ENCODE results near the gene ICA1. TPM values are rescaled to one million over a fixed set of nuclear protein-coding genes. Genes with fewer than 3 reads are reported as not detected.

Gene ICA1
- total and polyA plus RNA-seq, 2 of the 13 experiments (the other 11 are each of a cell fraction or from before 2014, with no cell fraction given): 0.29 TPM; not detected in 1

- TF ChIP-seq ZNF644 (CRISPR knock-in tag; IDR thresholded peaks at IDR 0.05; ENCODE audit: low read depth): no peak
- no peak for TF ChIP-seq ZNF652 (CRISPR knock-in tag; IDR thresholded peaks at IDR 0.05; ENCODE audit: borderline replicate concordance, low read depth)
- TF ChIP-seq RBFOX2 (IDR thresholded peaks at IDR 0.05; ENCODE audit: low read depth, low read length): no peak
- no peak for TF ChIP-seq ZNF737 (CRISPR knock-in tag; IDR thresholded peaks at IDR 0.05; ENCODE audit: borderline replicate concordance)
- TF ChIP-seq FOXK2 (IDR thresholded peaks at IDR 0.05): no peak
- TF ChIP-seq SNAPC5 (CRISPR knock-in tag; IDR thresholded peaks at IDR 0.05; ENCODE audit: borderline replicate concordance): no peak
- no peak for TF ChIP-seq PBX3 (CRISPR knock-in tag; IDR thresholded peaks at IDR 0.05; ENCODE audit: borderline replicate concordance)
- no peak for TF ChIP-seq NFE2L1 (CRISPR knock-in tag; IDR thresholded peaks at IDR 0.05; ENCODE audit: borderline replicate concordance)
- TF ChIP-seq ZNF704 (CRISPR knock-in tag; IDR thresholded peaks at IDR 0.05; ENCODE audit: borderline replicate concordance): no peak
- no peak for TF ChIP-seq RAD51 (IDR thresholded peaks at IDR 0.05; ENCODE audit: borderline replicate concordance)
- no peak for TF ChIP-seq EHMT2 (IDR thresholded peaks at IDR 0.05; ENCODE audit: borderline replicate concordance, low read depth, low read length)
- no peak for TF ChIP-seq SRSF9 (IDR thresholded peaks at IDR 0.05; ENCODE audit: borderline replicate concordance, insufficient read depth, low read depth, low read length, poor library complexity, severe bottlenecking)
- no peak for TF ChIP-seq HHEX (CRISPR knock-in tag; IDR thresholded peaks at IDR 0.05)
- no peak for TF ChIP-seq ZNF615 (CRISPR knock-in tag; IDR thresholded peaks at IDR 0.05; ENCODE audit: borderline replicate concordance)
- no peak for TF ChIP-seq ZNF598 (CRISPR knock-in tag; IDR thresholded peaks at IDR 0.05; ENCODE audit: borderline replicate concordance)
- TF ChIP-seq CREBL2 (CRISPR knock-in tag; IDR thresholded peaks at IDR 0.05; ENCODE audit: borderline replicate concordance): no peak
- no peak for TF ChIP-seq HCFC1 (IDR thresholded peaks at IDR 0.05; ENCODE audit: low read depth, low read length)
- no peak for TF ChIP-seq ZNF547 (CRISPR knock-in tag; IDR thresholded peaks at IDR 0.05)
These were observed 28.7 kb downstream of the ICA1 start (continued) for GRCh38 chr7:8232999-8233847.
